Renal cortical epithelial cell (primary cell): ENCODE data around the gene GRK5. TPM values are rescaled to one million over a fixed set of nuclear protein-coding genes. Genes with fewer than 3 reads are reported as not detected.

Experiments
- DNase-seq: peaks from one replicate; pipeline ENCODE4 v3.0.0-alpha.2; 2011; ENCODE audit warnings: low read depth
- total RNA-seq: library from RNA; depleted of rRNA; stranded (reverse); fragments of >200 nt; gene quantifications from 2 replicates; pipeline ENCODE4 v1.2.3, GENCODE V29; 2014

Gene GRK5
- total RNA-seq, 1 donor from 2014 or later, result 1.1 TPM

DNA sequence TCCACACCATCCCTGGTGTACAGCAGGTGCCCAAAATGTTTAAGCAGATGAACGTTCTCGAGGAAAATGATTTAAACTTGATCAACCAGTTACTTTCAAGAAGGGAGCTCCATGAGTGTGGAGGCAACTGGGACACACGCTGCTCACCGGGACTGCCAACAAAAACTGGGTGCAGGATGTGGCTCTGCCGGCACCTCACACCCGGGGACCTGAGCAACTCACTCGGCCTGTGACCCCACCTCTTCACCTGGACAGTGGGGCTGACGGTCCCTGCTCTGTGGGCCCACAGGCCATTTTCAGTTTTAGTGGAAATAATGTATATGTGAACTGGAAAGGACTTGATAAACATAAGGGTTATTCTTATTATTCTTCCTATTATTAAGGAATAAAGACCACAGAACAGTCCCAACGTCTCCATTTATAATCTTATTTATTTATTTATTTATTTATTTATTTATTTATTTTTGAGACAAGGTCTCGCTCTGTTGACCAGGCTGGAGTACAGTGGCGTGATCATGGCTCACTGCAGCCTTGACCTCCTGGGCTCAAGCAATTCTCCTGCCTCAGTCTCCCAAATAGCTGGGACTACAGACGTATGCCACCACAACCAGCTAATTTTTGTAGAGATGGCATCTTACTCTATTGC lies 274.5 kb downstream of the GRK5 start:
- DNase-seq, result no peak

DNA sequence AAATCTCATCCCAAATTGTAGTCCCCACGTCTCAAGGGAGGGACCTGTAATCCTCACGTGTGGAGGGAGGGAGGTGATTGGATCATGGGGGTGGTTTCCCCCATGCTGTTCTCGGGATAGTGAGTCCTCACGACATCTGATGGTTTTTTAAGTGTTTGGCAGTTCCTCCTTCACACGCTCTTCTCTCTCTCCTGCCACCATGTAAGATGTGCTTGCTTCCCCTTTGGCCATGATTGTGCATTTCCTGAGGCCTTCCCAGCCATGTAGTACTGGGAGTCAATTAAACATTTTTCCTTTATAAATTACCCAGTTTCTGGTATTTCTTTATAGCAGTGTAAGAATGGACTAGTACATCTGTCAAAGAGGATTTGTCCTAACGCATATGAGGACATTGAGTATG lies 275.6 kb downstream of the GRK5 start:
- DNase-seq, result no peak

DNA sequence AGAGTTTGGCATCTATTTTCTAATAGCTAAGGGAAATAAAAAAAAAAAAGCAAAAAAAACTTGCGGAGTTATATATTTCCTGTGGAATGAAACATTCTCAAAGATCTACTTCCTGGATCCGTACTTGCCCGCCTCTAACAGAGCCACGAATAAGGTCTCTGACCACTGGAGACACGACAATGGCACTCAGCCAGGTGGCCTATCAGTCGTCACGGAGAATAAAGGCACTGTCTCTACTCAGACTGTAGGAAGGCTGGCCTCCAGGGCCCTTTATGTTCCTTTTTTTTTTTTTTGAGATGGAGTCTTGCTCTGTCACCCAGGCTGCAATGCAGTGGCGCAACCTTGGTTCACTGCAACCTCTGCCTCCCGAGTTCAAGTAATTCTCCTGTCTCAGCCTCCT lies 276.5 kb downstream of the GRK5 start:
- DNase-seq, result no peak

DNA sequence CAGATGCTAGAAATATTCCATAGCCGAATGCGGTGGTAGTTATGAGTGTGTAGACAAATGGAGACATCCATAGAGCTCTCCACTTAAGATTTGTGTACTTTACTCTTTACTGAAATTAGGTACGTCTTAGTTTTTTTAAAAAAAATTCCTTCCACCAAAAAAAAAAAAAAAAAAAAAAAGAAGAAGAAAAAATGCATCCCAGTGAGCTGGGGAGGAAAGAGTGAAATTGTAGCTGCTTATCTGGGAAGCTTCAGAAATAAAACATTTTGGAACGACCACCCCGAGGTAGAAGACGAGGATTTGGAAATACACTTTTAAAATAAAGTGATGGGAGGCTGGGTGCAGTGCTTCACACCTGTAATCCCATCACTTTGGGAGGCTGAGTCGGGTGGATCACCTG lies 281.3 kb downstream of the GRK5 start:
- DNase-seq, result no peak

DNA sequence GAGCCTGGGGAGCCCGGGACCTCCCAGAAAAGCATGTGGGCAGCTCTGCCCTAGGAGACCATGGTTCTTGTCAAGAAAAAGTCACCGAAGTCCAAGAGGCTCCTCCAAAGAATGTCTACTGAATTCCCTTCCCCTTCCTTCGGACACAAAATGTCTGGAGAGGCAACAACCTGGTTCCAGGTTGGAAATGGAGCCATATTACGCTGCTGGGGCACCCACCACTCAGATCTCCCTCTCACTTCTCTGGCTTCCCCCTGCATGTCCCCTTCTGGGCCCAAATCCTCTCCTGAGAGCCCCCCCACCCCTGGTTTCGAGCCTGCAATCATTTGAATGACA lies 282.6 kb downstream of the GRK5 start:
- no peak for DNase-seq

DNA sequence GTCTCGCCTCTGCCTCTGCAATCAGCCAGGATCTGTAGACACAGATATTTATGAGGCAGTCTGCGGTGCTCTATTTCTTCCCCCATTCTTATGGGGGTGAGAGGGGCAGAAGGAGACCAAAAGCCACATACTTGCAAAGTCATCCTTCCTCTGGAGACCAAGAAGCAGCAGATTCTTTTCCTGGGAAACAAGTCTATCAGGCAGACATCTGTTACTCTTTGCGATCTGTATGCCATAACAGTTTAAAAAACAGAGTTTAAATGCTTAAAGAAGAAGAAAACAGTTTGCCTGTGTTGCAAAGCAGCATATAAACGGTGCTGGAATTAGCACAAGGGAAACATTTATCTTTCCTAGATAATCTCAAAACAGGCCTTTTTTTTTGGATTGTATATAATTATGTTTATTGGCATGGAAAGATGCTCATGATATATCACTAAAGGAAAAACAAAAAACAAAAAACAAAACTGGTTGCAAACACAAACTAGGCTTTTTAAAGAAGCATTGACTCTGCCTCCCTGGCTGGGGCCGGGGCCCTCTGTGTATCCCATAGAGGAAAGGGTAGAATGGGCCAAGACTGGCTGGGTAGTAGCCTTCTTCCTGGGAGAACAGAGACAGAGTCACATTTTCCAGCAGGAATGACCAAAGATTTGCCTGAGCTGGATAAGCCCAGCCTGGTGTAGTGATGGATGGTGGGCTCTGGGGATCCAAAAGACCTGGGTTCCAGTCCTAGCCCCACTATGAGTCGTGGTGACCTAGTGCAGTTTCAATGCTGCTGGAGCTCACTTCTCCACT lies 284.8 kb downstream of the GRK5 start:
- no peak for DNase-seq

DNA sequence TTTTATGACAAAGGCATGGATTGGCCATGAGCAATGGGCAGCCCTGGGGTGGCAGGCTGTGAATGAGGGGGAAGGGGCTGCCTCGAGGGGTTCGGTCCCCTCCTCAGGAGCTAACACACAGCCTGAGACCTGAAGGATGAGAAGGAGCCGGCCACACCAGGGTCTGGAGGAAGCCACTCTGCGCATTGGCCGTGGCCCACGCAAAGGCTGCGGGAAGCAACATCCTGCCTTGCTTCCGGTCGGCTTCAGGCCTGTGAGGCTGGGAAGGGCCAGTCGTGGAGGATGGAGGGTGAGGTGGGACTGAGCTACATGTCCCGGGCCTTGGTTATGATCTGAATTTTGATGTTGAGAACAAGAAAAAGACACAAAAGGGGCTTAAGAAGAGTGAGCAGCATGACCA lies 285.8 kb downstream of the GRK5 start:
- DNase-seq, result no peak

DNA sequence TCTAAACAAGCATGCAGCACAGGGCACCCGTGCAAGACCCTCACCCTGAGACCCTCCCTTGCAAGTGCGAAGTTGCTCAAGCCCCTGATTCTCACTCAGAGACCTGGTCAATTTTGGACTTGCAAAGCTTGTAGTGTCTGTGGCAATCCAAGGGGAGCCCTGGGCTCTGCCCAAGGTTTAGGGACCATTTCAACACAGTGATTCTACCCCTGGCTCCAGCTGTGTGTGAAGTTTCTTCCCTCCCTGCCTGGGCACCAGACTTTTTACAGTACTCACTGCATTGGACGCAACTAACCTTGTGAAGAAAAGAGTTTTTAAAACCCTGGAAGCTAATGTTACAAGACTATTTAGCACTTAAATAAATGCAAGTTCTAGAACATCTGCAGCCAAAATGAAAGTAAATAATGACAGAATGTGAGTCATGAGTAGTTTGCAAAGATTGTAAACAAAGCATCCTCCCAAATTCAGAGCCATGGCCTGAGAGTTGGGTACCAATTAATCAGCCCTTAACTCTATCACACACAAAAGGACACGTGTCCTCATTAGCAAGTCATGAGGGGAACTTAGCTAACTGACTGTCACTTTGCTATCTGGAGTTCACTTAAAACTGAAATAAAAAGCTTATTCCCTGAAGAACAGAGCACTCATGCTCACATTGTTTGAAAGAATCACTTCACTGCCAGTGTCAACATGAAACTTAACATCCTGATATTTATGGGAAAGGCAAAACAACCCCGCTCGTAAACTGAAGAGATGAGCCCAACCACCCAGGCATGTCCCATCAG lies 287.1 kb downstream of the GRK5 start:
- DNase-seq, result no peak

DNA sequence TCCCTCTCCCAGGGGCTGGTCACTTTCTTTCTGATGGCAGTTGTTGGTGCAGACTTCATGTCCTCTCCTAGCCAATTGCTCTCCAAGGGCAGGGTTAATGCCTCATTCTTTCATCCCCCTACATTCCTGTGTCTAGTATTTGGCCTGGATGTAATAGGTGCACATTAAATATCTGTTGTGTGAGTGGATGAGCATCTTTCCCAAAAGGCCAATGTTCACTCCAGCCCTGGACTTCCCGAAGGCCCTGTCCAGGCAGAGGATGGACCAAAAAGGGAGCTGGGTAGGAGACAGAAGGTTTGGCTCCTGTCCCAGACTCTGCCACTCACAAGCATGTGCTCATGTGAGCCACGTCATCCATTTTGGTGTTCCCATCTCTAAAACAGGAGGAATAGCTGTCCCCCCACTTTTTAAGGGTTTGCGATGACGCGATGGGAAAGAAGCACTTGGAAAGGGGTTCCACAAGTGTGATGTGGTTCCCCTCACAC lies 287.7 kb downstream of the GRK5 start:
- DNase-seq, result no peak

DNA sequence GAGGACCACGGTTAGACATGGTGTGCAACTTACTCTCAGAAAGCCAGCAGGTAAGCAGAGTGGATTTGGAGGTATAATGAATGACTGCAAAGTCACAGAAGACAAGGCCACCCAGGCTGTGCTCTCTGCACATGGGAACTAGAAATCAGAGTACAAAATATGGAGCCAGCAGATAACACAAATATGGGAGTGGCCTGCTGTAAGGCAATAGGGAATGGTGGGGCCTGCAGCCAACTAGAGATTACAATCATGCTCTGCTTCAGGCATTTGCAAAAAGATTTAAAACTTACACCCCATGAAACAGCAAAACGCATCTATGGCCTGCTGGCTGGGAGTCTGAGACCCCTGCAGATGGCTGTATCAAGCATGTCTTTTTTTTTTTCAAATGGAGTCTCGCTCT lies 288.2 kb downstream of the GRK5 start:
- DNase-seq, result no peak

DNA sequence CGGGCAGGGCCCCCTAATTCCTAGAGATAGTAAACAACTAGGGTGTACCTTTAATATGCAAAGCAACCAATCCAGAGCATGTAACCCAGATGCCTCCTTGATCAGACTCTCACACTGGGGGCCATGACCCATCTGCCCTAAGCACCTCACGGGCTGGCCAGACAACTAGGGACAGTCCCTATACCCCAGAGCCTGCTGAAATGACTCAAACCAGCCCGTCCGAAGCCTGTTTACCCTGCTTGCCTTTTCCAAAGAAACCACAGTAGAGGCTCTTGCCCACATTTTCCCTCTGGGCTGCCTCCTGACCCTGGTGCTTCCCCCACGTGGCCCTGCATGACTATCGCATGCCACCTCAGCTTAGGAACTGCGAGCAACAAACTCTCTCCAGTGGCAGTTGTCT lies 288.9 kb downstream of the GRK5 start:
- peak; percentile 69 for DNase-seq

DNA sequence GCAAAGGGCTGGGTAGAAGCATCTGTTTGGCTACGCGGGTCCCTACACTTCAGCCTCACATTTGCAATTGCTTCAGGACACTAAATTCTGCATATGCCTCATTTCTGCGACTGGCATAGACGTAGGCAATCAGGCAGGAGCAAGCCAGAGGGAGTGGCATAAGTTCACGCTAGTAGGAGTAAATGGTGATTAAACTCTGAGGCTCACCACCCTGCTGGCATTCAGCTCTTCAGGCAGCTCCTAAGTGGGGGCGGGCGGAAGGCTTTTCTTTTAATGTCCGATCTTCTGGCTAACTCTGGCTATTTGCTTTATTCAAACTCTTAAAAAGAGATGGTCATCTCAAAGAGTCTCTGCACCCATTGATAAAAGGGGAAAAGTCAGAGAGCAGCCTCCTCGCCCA lies 289.9 kb downstream of the GRK5 start:
- DNase-seq, result no peak

DNA sequence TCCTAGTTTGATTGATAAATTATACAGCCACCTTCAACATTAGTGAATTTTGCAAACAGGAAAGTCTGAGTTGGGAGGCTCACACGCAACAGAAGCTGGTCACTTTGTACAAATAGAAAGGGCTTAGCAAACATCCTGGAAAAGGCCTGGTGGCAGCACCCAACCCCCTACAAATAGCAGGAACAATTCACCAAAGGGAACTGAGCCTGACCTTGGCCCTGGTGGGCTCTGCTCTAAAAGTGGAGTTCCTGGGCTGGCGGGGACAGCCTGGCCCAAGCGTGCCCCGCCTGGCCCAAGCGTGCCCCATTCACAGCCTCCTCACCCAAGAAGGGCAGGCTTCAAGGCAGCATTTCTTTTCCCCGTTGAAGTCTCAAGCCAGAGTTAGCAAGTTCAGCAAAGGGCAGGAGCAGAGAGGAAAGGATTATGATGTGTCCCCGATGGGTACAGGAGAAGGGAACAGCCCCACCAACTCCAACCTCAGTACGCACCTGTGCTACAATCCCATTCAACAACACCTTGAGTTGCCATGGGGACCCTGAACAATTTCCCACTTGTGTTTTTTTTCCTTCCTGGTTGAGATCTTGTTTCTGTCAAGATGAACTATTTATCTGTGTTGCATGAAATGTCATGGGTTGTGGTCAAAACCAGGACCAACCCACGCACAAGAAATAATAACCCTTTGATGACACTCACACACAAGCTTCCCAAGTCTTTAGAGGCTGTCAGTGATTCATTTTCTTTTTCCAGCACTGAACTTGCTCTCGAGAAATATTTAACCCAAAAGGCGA lies 291.7 kb downstream of the GRK5 start:
- peak; percentile 85 for DNase-seq

DNA sequence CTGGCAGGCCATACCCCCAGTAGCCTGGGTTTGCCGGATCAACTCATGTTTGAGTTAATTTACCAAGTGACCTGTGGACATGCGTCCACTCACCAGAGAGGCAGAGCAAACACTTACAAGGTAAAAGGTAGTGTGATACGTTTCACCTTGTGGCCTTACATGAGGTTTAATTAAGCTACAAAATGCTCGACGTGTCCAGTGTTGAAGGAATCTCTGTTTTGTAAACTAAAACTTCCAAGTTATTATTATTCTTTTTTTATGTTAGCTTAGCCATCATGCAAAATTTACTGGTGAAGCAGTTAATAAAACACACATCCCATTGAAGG lies 292.3 kb downstream of the GRK5 start:
- no peak for DNase-seq

DNA sequence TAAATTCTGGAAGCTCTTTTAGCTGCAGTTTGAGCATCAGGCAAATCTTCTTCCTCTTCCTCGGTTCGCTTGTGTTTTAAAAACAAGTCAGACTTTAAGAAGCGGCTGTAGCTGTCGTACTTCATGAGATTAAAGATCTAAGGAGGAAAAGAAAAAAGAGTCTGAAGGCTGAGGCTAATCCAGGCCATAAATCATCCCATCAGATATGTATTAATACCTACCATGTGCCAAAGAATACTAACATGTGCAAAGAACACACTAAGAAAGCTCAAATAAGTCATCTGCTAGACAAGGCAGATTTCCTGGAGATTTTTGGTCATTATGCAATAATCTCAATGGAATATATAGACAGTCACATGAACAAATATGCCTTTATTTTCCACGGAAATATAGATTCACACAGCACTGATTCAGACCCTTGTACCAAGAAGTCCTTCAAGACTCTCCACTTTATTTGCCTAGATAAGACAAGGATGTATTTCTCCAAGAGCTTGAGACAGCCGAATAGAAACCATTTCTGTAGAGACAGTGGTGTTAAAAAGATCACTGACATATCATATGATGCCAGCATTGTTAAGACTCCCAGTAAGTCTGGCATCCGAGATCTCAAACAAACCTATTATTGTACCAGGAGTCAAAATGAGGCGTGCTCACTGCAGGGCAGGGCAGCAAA lies 292.9 kb downstream of the GRK5 start:
- no peak for DNase-seq

DNA sequence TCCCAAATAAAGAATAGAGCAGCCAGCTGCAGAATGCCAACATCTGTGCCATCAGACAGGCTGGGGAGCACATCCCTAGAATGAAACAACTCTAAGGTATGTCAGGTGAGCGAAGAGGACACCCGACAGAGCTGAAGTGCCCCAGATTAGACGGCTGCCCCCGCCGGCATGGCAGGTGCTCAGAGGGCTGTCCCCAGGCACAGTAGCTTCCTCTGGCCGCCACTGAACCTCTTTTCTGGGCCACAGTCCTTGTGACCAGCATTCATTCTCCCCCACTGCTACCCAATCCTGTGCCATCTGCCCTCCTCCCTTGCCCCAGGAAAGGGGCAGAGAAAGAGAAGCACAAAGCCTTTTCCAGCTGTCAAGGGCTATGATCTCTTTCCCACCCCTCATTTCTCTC lies 293.4 kb downstream of the GRK5 start:
- no peak for DNase-seq

DNA sequence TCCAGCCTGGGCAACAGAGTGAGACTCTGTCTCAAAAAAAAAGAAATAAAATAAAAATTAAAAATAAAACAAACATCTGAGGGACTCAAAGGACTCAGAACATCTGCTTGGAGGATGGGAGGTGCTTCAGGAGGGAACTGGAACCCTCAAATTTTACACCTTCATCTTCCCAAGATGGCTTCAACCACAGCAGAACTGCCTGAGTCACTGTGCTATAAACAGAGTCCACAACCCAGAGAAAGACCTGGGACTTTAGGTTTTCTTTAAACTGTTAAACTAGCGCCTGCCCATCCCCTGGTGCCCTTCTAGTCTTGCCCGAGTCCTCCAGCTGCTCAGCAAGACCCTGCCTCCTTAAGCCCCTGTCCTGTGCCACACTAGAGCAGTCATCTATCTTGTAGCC lies 294.3 kb downstream of the GRK5 start:
- no peak for DNase-seq

DNA sequence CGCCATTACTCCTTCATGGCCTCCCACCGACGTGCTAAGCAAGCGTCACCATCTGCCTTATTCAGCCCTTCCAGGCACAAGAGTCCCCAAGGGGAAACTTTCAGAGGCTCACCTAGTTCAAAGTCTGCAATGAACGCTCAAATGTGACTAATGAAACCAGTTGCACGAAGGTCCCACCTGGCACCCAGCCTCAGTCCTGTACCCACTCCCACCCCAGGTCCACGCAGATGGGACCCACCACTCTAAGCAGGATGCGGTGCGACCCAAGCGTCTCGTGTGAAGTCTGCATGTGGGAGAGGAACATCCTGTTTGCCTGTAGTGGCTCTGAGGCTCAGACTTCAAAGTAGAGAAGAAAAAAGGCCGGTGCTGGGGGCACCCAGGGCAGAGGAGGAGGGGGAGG lies 294.8 kb downstream of the GRK5 start:
- DNase-seq, result no peak

DNA sequence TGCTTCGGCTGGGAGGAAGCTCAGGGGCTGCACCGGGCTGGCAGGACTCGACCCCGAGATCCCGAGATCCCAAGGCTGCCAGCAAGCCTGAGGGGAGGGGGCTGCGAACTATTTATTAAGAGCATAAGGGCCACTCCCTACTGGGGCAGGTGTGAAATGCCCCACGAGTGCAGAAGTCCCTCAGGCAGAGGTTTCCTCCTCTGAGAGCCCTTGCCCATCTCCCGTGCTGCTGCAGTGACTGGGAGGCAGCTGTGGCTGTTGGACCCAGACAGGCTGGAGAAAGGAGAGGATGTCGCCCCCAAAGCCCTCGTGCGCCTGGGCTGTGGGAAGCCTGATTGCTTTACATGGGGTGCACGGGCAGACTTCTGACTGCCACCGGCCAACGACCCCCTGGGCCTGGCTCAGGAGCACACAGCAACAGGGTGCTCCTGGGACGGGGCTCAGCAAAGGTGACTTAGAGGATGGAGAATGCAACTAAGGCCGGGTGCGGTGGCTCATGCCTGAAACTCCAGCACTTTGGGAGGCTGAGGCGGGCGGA lies 295.3 kb downstream of the GRK5 start:
- no peak for DNase-seq

DNA sequence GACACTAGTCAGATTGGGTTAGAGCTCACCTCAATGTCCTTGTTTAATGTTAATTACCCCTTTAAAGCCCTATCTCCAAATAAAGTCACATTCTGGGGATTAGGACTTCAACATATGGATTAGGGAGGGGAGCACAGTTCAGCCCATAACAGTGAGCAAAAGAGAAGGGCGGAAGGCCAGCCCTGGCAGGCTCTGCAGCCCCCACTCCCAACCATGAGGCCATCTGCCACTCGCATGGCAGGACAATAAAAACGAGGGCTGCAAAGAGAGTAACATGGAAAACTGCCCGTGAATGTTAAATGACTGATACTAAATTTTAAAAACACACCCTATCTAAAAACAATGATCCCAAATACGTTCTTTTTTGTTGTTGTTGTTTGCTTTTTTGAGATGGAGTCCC lies 296.4 kb downstream of the GRK5 start:
- no peak for DNase-seq

DNA sequence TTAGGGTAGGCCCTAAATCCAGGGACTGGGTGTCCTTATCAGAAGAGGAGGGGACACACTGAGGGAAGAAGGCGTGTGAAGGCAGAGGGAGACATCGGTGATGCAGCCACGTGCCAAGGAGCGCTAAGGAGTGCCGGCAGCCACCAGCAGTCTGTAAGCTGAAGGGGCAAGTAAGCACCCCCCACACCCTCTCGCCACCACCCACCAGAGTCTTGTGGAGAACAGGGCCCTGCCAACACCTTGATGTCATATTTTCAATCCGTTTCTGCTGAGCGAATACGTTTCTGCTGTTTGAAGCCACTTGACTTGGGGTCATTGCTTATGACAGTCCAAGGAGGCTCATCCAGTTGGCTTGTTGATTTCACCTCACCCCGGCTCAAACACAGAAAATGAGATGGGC lies 297.3 kb downstream of the GRK5 start:
- DNase-seq, result no peak
